Endothelial cell of hepatic sinusoid (primary cell): ENCODE measurements around the gene LARGE1.

Experiments used
- in situ Hi-C: cut with HindIII; loops from 2 replicates; pipeline ENCODE4 v1.10.0; 2017; ENCODE audit warnings: low sequenced_read_pairs

Gene LARGE1

GRCh38 chr22:33786149-33786548 lies 134.1 kb downstream of the LARGE1 start:
- in situ Hi-C loops: no loop called here

DNA sequence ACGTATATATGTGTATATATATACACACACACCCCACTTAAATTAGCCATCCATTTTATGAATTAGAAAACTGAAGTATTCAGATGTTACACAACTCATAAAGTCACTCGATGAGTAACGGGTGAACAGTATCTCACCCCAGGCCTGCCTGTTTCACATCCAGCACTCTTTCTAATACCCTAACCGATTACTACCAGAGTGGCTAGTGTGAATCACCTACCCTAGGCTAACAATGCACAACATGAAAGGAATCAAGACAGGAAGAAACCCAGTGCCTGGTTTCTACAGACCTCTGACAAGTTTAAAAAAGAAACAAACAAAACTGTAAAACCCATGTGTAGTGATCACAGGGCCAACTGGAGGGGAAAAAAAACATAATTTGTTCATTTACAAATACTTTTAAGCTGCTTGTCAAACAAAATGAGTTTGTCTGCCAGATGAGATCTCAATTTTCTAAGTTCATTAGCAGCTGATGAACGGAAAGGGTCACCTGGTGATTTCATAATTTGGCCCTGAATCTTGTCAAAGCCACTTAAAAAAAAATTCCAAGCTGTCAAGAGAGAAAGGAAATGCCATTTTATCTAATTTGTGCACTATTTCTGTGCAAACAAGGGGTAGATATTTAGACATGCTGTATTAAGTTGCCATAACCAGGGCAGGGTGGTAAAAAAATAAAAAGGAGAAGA lies 134.8 kb downstream of the LARGE1 start:
- in situ Hi-C loops: no loop called here

GRCh38 chr22:33781411-33781810 lies 138.9 kb downstream of the LARGE1 start:
- in situ Hi-C loops: no loop called here

DNA sequence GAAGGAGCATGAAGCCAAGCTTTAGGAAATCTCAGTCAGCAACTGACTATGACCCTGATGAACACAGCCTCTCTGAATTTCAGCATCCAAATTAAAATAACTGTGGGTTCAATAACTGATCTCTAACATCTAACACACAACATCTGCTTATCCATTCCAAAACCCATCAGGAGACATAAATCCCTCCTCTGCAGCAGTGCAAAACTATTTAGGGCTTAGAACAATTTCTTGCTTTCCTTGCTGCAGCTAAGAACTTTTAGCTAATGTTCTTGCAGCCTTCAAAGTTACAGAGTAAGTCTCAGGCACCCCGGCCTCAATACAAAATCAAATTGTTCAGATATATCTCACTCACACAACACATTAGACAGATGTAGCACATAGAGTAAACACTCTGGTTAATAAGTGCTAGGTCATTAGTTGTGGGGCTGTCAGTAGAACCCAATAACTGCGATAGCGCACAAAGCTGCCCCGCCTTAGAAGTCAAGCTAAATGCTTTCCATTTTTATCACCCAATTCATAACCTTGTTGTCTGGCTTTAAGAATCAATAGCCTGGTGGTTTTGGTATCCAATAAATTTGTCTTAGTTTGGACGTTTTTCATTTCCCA lies 139.6 kb downstream of the LARGE1 start:
- in situ Hi-C loops: no loop called here

GRCh38 chr22:33779243-33779642 lies 141.0 kb downstream of the LARGE1 start:
- in situ Hi-C loops: no loop called here

- in situ Hi-C loops: no loop called here
These were observed 143.8 kb downstream of the LARGE1 start for GRCh38 chr22:33776491-33776890.

- in situ Hi-C loops: no loop called here
These were observed 145.5 kb downstream of the LARGE1 start for GRCh38 chr22:33774781-33775180.

GRCh38 chr22:33772745-33773144 lies 147.5 kb downstream of the LARGE1 start:
- in situ Hi-C loops: no loop called here

DNA sequence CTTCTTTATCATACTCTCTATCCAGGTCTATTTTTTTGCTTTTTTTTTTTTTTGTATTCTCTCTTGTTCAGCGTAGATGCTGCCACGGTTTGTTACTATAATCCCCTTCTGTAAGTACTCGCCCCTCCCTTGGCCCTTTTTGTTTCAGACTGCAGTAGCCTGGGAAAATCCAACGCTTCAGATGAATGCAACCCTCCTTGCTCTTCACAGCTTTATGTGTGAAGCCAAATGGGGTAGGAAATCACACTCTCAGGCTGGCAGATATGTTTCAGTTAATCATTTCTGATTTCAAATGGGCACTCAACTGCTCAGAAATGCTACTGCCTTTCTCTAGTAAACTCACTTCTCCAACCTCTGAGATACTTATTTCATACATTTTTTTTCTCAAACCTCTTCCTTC lies 149.1 kb downstream of the LARGE1 start:
- in situ Hi-C loops: no loop called here

GRCh38 chr22:33770723-33771122 lies 149.6 kb downstream of the LARGE1 start:
- in situ Hi-C loops: no loop called here

DNA sequence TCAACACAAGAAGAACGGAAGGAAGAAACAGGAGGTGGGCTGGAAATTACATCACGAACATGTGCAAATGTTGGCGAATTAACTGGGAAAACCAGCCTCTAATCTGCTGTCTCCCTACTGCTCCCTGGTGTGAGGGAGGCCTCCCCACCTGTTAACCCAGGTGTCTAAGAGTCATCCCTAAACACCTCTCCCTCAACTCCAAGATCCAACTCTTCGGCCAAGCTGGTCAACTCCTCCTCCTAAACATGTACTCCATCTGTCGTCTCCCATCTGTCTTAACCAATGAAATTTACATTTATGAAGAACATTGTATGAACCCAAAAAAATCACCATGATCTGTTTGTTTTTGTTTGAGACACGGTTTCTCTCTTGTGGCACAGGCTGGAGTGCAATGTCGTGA lies 154.2 kb downstream of the LARGE1 start:
- in situ Hi-C loops: no loop called here

DNA sequence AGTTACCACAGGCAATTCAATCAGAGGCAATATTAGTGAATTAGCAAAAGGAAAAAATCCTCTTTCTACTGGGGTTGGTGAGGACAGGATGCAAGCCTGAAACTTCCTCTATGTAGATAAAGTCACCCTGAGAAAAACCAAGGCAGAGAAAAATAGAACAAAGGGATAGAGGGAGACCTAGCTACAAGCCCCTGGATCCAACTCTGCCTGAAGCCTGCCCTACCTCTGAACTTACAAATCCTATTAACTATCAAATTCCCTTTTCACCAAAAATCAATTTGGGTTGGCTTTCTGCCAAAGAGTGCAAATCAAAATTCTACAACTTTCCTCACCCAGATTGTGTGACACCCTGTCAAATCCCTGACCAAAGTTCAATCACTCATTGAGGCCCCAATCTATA lies 161.3 kb downstream of the LARGE1 start:
- in situ Hi-C loops: no loop called here

- in situ Hi-C loops: no loop called here
These were observed 162.3 kb downstream of the LARGE1 start for GRCh38 chr22:33757802-33758483.

DNA sequence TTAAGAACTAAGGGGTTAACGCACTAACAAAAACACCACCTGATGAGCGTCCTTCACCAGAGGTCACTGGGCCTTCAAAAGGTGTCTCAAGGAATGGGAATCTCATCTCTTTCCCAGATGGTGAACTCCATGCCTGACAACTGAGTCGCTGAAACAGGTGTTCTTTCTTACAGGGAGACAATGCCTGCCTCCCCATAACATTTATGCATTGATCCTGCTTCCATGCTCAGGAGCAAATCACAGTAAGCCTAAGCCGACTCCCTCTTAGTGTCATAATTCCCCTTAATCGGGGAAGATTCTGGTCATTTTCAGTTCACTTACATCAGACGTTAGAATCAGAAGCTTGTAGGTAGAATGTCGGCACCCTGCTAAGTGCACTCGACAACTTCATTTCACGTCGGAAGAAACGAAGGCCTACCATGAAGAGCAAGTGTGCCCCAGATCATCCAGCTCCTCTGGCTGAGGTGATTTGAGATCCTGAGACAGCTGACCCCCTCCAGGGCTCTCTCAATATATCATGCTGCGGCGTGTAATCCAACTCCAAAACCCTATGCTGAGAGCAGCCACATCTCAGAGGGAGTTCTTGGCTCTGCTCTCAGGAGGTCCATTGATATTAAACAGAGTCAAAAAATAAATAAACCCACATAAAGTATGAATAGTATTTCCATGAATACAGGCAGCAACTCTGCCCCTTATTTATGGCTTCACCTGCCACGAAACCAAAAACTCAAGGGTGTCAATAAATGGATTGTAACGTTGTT lies 163.1 kb downstream of the LARGE1 start:
- in situ Hi-C loops: no loop called here

- in situ Hi-C loops: no loop called here
These were observed 163.7 kb downstream of the LARGE1 start for GRCh38 chr22:33756508-33756949.

GRCh38 chr22:33748714-33749113 lies 171.6 kb downstream of the LARGE1 start:
- in situ Hi-C loops: no loop called here

- in situ Hi-C loops: no loop called here
These were observed 172.6 kb downstream of the LARGE1 start for GRCh38 chr22:33747576-33748180.

DNA sequence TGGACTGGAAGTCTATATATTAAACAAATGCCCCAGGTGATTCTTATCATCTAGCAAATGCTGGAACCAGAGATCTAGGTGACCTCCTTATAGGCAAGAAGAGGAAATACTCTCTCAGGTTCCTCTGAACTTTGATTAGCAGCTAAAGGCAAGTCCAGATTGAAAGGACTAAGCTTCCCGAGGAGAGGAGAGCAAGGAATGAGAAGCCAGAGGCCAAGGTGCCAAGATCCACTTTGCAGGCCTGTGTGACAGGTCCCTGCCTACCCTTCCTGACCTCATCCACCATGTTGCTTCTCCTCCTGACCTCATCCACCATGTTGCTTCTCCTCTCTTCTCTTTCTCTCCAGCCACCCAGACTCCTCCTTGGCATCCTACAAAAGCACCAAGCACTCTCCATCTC lies 173.2 kb downstream of the LARGE1 start:
- in situ Hi-C loops: no loop called here

- in situ Hi-C loops: no loop called here
These were observed 173.8 kb downstream of the LARGE1 start for GRCh38 chr22:33746501-33746928.

GRCh38 chr22:33745501-33745900 lies 174.8 kb downstream of the LARGE1 start:
- in situ Hi-C loops: no loop called here

DNA sequence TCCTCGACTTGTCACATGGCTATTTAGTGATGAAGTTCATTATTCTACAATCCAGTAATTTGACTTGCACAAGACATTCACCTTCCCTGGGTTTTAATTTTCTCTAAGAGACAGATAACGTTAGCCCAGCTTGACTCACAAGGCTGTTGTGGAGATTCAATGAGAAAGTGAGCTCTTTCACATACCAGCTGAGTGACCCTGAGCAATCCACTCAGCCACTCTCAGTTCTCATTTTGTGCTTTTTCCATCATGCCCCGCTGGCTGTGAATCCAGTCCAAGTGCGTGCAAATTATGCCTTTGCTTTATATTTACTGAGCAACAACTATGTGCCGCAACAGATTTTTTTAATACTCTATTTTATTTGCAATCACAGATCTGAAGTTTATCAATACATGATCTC lies 176.5 kb downstream of the LARGE1 start:
- in situ Hi-C loops: no loop called here
